ENCODE measurements around the gene C1orf74. TPM values are rescaled to one million over a fixed set of nuclear protein-coding genes. Genes with fewer than 3 reads are reported as not detected.
A peak's percentile ranks its signal among the peaks of the same experiment; 100 is the strongest.

Gene C1orf74
- total RNA-seq, 1 experiment from 2014 or later = 4.9 TPM

GRCh38 chr1:209791920-209792319, 7.6 kb upstream of the C1orf74 start:
- no peak overlapping the region for H3K4me3 Mint-ChIP-seq (ENCODE audit: low read depth, unreplicated experiment)

GRCh38 chr1:209790286-209791193, 6.2 kb upstream of the C1orf74 start:
- Mint-ChIP-seq H3K27me3 (ENCODE audit: unreplicated experiment) (no peaks in the 10 kb centered on the region), H3K4me1 (ENCODE audit: low read depth, unreplicated experiment) (peaks cover 31% of the 10 kb centered on the region), H3K36me3 (ENCODE audit: insufficient read depth, unreplicated experiment) (peaks cover 35% of the 10 kb centered on the region), H3K27ac (ENCODE audit: unreplicated experiment) (no peak overlapping the region), H3K9me3 (ENCODE audit: low read depth, unreplicated experiment) (no peaks in the 10 kb centered on the region), H3K4me3 (ENCODE audit: low read depth, unreplicated experiment) (no peak overlapping the region)
- DNase-seq = no peak
- TF ChIP-seq CTCF (IDR thresholded peaks at IDR 0.05; ENCODE audit: unreplicated experiment) = no peak
- no TSS peak for BruUV-seq (replicated peaks)
- CTCF ChIA-PET = no interaction called here
- intact Hi-C loops (cut with micrococcal nuclease; ENCODE audit: unreplicated experiment) = no loop called here

More at GRCh38 chr1:209791920-209792319, 7.6 kb upstream of the C1orf74 start:
- intact Hi-C loops (cut with micrococcal nuclease; ENCODE audit: unreplicated experiment) = no loop called here
- CTCF ChIA-PET = interaction anchor here (0.6 kb wide), 1 partner anchor 223 kb away, joined by 3 read pairs; no protein-coding TSS in a partner anchor
- H3K4me1 Mint-ChIP-seq (ENCODE audit: low read depth, unreplicated experiment) = peaks cover 30% of the 10 kb centered on the region
- DNase-seq = peak; percentile 38
- H3K36me3 Mint-ChIP-seq (ENCODE audit: insufficient read depth, unreplicated experiment) = peaks cover 34% of the 10 kb centered on the region
- BruUV-seq (replicated peaks) = no TSS peak
- no peaks in the 10 kb centered on the region for H3K9me3 Mint-ChIP-seq (ENCODE audit: low read depth, unreplicated experiment)
- no peaks in the 10 kb centered on the region for H3K27me3 Mint-ChIP-seq (ENCODE audit: unreplicated experiment)
- no peak for TF ChIP-seq CTCF (IDR thresholded peaks at IDR 0.05; ENCODE audit: unreplicated experiment)
- peak overlapping the region; percentile 10 for H3K27ac Mint-ChIP-seq (ENCODE audit: unreplicated experiment)

- Mint-ChIP-seq H3K4me3 (ENCODE audit: low read depth, unreplicated experiment) (no peak overlapping the region), H3K27me3 (ENCODE audit: unreplicated experiment) (no peaks in the 10 kb centered on the region), H3K4me1 (ENCODE audit: low read depth, unreplicated experiment) (peaks cover 37% of the 10 kb centered on the region), H3K27ac (ENCODE audit: unreplicated experiment) (no peak overlapping the region), H3K9me3 (ENCODE audit: low read depth, unreplicated experiment) (no peaks in the 10 kb centered on the region), H3K36me3 (ENCODE audit: insufficient read depth, unreplicated experiment) (peaks cover 43% of the 10 kb centered on the region)
- DNase-seq = no peak
- BruUV-seq (replicated peaks) = no TSS peak
- CTCF ChIA-PET = no interaction called here
- intact Hi-C loops (cut with micrococcal nuclease; ENCODE audit: unreplicated experiment) = no loop called here
- TF ChIP-seq CTCF (IDR thresholded peaks at IDR 0.05; ENCODE audit: unreplicated experiment) = no peak
These were observed 4.9 kb upstream of the C1orf74 start for GRCh38 chr1:209789245-209789644.

GRCh38 chr1:209787551-209787950, 3.2 kb upstream of the C1orf74 start:
- CTCF ChIA-PET = interaction anchor here (0.7 to 1.0 kb wide), 3 partner anchors 11 to 273 kb away, joined by 3 to 4 read pairs (median 3); no protein-coding TSS in a partner anchor
- no peaks in the 10 kb centered on the region for H3K9me3 Mint-ChIP-seq (ENCODE audit: low read depth, unreplicated experiment)
- no peak for TF ChIP-seq CTCF (IDR thresholded peaks at IDR 0.05; ENCODE audit: unreplicated experiment)
- H3K4me3 Mint-ChIP-seq (ENCODE audit: low read depth, unreplicated experiment) = no peak overlapping the region
- DNase-seq = peak; percentile 51
- peaks cover 48% of the 10 kb centered on the region for H3K4me1 Mint-ChIP-seq (ENCODE audit: low read depth, unreplicated experiment)
- peak overlapping the region; percentile 51 for H3K27ac Mint-ChIP-seq (ENCODE audit: unreplicated experiment)
- BruUV-seq (replicated peaks) = no TSS peak
- intact Hi-C loops (cut with micrococcal nuclease; ENCODE audit: unreplicated experiment) = no loop called here
- no peaks in the 10 kb centered on the region for H3K27me3 Mint-ChIP-seq (ENCODE audit: unreplicated experiment)
- peaks cover 47% of the 10 kb centered on the region for H3K36me3 Mint-ChIP-seq (ENCODE audit: insufficient read depth, unreplicated experiment)

All from Calu3 (cell line).